Measurements from ENCODE around the gene HTR1D. TPM values are rescaled to one million over a fixed set of nuclear protein-coding genes. Genes with fewer than 3 reads are reported as not detected.
"Not testable (repeated sequence)": the region's sequence is repeated elsewhere in the genome, so short reads cannot be mapped to it uniquely, and the experiment has no call there.

The HTR1D gene
- total RNA-seq, 2 donors from 2014 or later: 0.46 to 1.1 TPM

- DNase-seq (no peak), ATAC-seq (no peak)
These were observed 5.4 kb upstream of the HTR1D start for GRCh38 chr1:23222742-23223141.

GRCh38 chr1:23222331-23222730, 5.0 kb upstream of the HTR1D start:
- no peak for DNase-seq
- intact Hi-C loops (cut with DNase I, micrococcal nuclease): no loop called here
- no peak for ATAC-seq

More at GRCh38 chr1:23222742-23223141, 5.4 kb upstream of the HTR1D start:
- intact Hi-C loops (cut with DNase I, micrococcal nuclease): no loop called here

GRCh38 chr1:23221107-23221506, 3.8 kb upstream of the HTR1D start:
- no peak for DNase-seq
- ATAC-seq: no peak
- intact Hi-C loops (cut with DNase I, micrococcal nuclease): no loop called here

GRCh38 chr1:23216771-23217420, 406 bp downstream of the HTR1D start:
- DNase-seq: peak in 1 of 2 donors; percentile 31
- intact Hi-C loops (cut with DNase I, micrococcal nuclease): no loop called here
- peak; percentile 74 for ATAC-seq

- intact Hi-C loops (cut with DNase I, micrococcal nuclease): no loop called here
- no peak for ATAC-seq
- no peak for DNase-seq
These were observed 1.4 kb downstream of the HTR1D start for GRCh38 chr1:23215751-23216449.

GRCh38 chr1:23215291-23215690, 2.0 kb downstream of the HTR1D start:
- no peak for DNase-seq
- ATAC-seq: no peak
- intact Hi-C loops (cut with DNase I, micrococcal nuclease): no loop called here

GRCh38 chr1:23214640-23215039, 2.7 kb downstream of the HTR1D start:
- DNase-seq: no peak
- intact Hi-C loops (cut with DNase I, micrococcal nuclease): no loop called here
- ATAC-seq: no peak

- peak; percentile 48 for ATAC-seq
- intact Hi-C loops (cut with DNase I, micrococcal nuclease): no loop called here
These were observed 5.3 kb downstream of the HTR1D start for GRCh38 chr1:23211955-23212354.

GRCh38 chr1:23210963-23211362, 6.3 kb downstream of the HTR1D start:
- DNase-seq (no peak), ATAC-seq (no peak)
- intact Hi-C loops (cut with DNase I, micrococcal nuclease): no loop called here

More at GRCh38 chr1:23211955-23212354, 5.3 kb downstream of the HTR1D start:
- no peak for DNase-seq

GRCh38 chr1:23210351-23210785, 6.9 kb downstream of the HTR1D start:
- DNase-seq (no peak), ATAC-seq (no peak)
- intact Hi-C loops (cut with DNase I, micrococcal nuclease): no loop called here

GRCh38 chr1:23209770-23210169, 7.5 kb downstream of the HTR1D start:
- ATAC-seq (no peak), DNase-seq (no peak)
- intact Hi-C loops (cut with DNase I, micrococcal nuclease): no loop called here

- DNase-seq (no peak), ATAC-seq (no peak)
- intact Hi-C loops (cut with DNase I, micrococcal nuclease): no loop called here
These were observed 8.8 kb downstream of the HTR1D start for GRCh38 chr1:23208527-23208926.

GRCh38 chr1:23207733-23208132, 9.6 kb downstream of the HTR1D start:
- intact Hi-C loops (cut with DNase I, micrococcal nuclease); ATAC-seq; DNase-seq: not testable (repeated sequence)

- ATAC-seq: no peak
- intact Hi-C loops (cut with DNase I, micrococcal nuclease): no loop called here
- DNase-seq: no peak
These were observed 15.0 kb downstream of the HTR1D start for GRCh38 chr1:23202263-23202749.

GRCh38 chr1:23200883-23201282, 16.4 kb downstream of the HTR1D start:
- no peak for ATAC-seq
- intact Hi-C loops (cut with DNase I, micrococcal nuclease): no loop called here
- no peak for DNase-seq

GRCh38 chr1:23198373-23198772, 18.9 kb downstream of the HTR1D start:
- no peak for DNase-seq

GRCh38 chr1:23196627-23197328, 20.5 kb downstream of the HTR1D start:
- ATAC-seq (no peak), DNase-seq (no peak)
- intact Hi-C loops (cut with DNase I, micrococcal nuclease): no loop called here

More at GRCh38 chr1:23198373-23198772, 18.9 kb downstream of the HTR1D start:
- intact Hi-C loops (cut with DNase I, micrococcal nuclease): no loop called here
- no peak for ATAC-seq

GRCh38 chr1:23194119-23194984, 22.9 kb downstream of the HTR1D start:
- ATAC-seq (no peak), DNase-seq (no peak)
- intact Hi-C loops (cut with DNase I, micrococcal nuclease): no loop called here
